HG02763 (cell line): ENCODE measurements around the gene AK3.

Source experiments
- ATAC-seq: cut with Tn5 transposase; IDR thresholded peaks from one replicate; pipeline ENCODE4 v1.9.1; 2021; ENCODE audit warnings: mild to moderate bottlenecking, moderate library complexity; ENCODE audit not compliant: unreplicated experiment

AK3 gene

GRCh38 chr9:4709380-4709779 is 31.6 kb downstream of the AK3 start:
- ATAC-seq = no peak

GRCh38 chr9:4706971-4707622 is 33.9 kb downstream of the AK3 start:
- ATAC-seq = no peak

- ATAC-seq = no peak
Measured at GRCh38 chr9:4706021-4706420, 35.0 kb downstream of the AK3 start.

- no peak for ATAC-seq
Measured at GRCh38 chr9:4704129-4704528, 36.9 kb downstream of the AK3 start.

GRCh38 chr9:4701526-4701925 is 39.5 kb downstream of the AK3 start:
- no peak for ATAC-seq

GRCh38 chr9:4700932-4701331 is 40.1 kb downstream of the AK3 start:
- no peak for ATAC-seq

- no peak for ATAC-seq
Measured at GRCh38 chr9:4700091-4700490, 40.9 kb downstream of the AK3 start.

- no peak for ATAC-seq
Measured at GRCh38 chr9:4691795-4692194, 49.2 kb downstream of the AK3 start.

GRCh38 chr9:4690144-4690543 is 50.9 kb downstream of the AK3 start:
- peak; percentile 40 for ATAC-seq

GRCh38 chr9:4689687-4690104 is 51.3 kb downstream of the AK3 start:
- peak; percentile 65 for ATAC-seq

- no peak for ATAC-seq
Measured at GRCh38 chr9:4689021-4689420, 52.0 kb downstream of the AK3 start.

- no peak for ATAC-seq
Measured at GRCh38 chr9:4686584-4686983, 54.4 kb downstream of the AK3 start.

- no peak for ATAC-seq
Measured at GRCh38 chr9:4686112-4686511, 54.9 kb downstream of the AK3 start.

- ATAC-seq = no peak
Measured at GRCh38 chr9:4684820-4685219, 56.2 kb downstream of the AK3 start.

- ATAC-seq = no peak
Measured at GRCh38 chr9:4680750-4681149, 60.3 kb downstream of the AK3 start.

GRCh38 chr9:4680173-4680525 is 60.9 kb downstream of the AK3 start:
- ATAC-seq = no peak

- peak; percentile 98 for ATAC-seq
Measured at GRCh38 chr9:4679268-4680172, 61.5 kb downstream of the AK3 start, which contains the start of gene CDC37L1. Gene CDC37L1, plus strand, starts transcription at chr9:4679569. Its CDS starts 199 bp downstream, at chr9:4679768.

GRCh38 chr9:4678679-4679267 is 62.2 kb downstream of the AK3 start:
- ATAC-seq = peak; percentile 2

GRCh38 chr9:4677392-4677791 is 63.6 kb downstream of the AK3 start:
- ATAC-seq = no peak

- ATAC-seq = no peak
Measured at GRCh38 chr9:4674783-4675182, 66.2 kb downstream of the AK3 start.

GRCh38 chr9:4671737-4672136 is 69.3 kb downstream of the AK3 start:
- no peak for ATAC-seq

- no peak for ATAC-seq
Measured at GRCh38 chr9:4670591-4670990, 70.4 kb downstream of the AK3 start.
